ENCODE results near the gene INHBC.

The INHBC gene

DNA sequence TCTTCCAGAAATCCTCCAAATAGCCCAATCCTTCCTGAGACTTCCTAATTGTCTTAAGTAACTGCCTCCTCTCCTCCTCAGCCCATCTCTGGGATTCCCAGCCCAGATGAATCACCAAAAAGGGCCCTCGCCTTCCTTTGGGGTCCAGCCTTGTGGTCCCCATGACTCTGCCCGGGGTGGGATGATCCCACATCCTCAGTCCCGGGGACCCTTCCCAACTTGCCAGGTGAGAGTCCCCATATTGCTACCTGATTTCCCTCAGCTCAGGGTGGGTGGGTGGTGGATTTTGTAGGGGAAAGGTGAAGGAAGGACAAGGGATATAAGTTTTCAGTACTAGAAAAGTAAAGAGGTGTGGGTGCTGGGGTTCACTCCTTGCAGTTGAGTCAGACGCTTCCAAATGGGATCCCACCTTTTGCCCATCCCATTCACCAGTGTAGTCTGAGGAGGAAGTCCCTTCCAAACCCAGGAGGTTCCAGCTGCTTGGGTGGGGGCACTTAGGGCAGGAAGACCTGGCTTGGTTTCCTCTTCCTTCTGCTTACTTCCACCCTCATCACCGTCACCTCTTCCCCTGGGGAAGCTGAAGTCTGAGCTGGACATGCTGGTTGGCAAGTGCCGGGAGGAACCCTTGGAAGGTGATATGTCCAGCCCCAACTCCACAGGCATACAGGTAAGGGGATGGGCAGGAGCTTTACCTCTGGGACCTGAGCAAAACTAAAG, 30.6 kb downstream of the INHBC start:
- TF ChIP-seq, protein P1, sequence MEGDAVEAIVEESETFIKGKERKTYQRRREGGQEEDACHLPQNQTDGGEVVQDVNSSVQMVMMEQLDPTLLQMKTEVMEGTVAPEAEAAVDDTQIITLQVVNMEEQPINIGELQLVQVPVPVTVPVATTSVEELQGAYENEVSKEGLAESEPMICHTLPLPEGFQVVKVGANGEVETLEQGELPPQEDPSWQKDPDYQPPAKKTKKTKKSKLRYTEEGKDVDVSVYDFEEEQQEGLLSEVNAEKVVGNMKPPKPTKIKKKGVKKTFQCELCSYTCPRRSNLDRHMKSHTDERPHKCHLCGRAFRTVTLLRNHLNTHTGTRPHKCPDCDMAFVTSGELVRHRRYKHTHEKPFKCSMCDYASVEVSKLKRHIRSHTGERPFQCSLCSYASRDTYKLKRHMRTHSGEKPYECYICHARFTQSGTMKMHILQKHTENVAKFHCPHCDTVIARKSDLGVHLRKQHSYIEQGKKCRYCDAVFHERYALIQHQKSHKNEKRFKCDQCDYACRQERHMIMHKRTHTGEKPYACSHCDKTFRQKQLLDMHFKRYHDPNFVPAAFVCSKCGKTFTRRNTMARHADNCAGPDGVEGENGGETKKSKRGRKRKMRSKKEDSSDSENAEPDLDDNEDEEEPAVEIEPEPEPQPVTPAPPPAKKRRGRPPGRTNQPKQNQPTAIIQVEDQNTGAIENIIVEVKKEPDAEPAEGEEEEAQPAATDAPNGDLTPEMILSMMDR (IDR thresholded peaks at IDR 0.05), result no peak
- TF ChIP-seq ZFX (IDR thresholded peaks at IDR 0.05; ENCODE audit: borderline replicate concordance), result no peak

DNA sequence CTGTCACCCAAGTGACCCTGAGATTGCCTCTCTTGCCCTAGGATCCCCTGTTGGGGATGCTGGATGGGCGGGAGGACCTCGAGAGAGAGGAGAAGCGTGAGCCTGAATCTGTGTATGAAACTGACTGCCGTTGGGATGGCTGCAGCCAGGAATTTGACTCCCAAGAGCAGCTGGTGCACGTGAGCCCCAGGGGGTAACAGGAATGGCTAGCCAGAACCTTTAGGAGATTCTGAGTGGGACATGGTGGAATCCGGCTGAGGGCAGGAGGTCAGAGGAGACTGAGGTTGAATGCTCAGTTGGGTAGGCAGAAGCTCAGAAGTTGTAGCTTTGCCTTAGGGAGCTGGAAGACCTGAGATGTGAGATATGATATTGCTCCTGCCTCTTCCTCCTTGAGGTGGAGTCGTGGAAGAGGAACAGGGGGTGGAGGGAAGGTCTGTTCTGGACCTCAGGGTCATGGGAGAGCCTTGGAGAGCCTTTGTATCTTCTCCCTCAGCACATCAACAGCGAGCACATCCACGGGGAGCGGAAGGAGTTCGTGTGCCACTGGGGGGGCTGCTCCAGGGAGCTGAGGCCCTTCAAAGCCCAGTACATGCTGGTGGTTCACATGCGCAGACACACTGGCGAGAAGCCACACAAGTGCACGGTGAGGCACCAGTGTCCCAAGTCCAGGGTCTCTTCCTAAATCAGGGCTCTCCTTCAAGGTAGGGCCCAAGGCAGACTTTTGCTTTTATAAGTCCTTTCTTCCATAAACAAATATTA, 31.3 kb downstream of the INHBC start:
- H3K27ac ChIP-seq, result no peak overlapping the region
- TF ChIP-seq, protein P1 (IDR thresholded peaks at IDR 0.05), result no peak
- no peak for TF ChIP-seq ZFX (IDR thresholded peaks at IDR 0.05; ENCODE audit: borderline replicate concordance)

More for the DNA sequence above, 30.6 kb downstream of the INHBC start:
- H3K27ac ChIP-seq, result no peak overlapping the region

GRCh38 chr12:57467212-57467874, 32.8 kb downstream of the INHBC start:
- no peak for TF ChIP-seq ZFX (IDR thresholded peaks at IDR 0.05; ENCODE audit: borderline replicate concordance)
- TF ChIP-seq, protein P1 (IDR thresholded peaks at IDR 0.05), result no peak
- no peak overlapping the region for H3K27ac ChIP-seq

DNA sequence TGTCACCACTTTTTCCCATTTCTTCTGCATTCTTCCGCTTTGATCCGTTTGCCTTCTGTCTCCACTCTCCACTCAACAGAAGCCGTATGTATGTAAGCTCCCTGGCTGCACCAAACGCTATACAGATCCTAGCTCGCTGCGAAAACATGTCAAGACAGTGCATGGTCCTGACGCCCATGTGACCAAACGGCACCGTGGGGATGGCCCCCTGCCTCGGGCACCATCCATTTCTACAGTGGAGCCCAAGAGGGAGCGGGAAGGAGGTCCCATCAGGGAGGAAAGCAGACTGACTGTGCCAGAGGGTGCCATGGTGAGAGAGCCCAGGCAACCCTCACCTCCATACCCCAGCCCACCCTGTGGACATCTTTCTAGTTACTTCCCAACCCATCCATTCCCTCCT, 33.3 kb downstream of the INHBC start:
- H3K27ac ChIP-seq, result no peak overlapping the region
- TF ChIP-seq, protein P1 (IDR thresholded peaks at IDR 0.05), result no peak
- TF ChIP-seq ZFX (IDR thresholded peaks at IDR 0.05; ENCODE audit: borderline replicate concordance), result no peak

GRCh38 chr12:57469296-57470164, 34.9 kb downstream of the INHBC start:
- TF ChIP-seq ZFX (IDR thresholded peaks at IDR 0.05; ENCODE audit: borderline replicate concordance), result no peak
- TF ChIP-seq, protein P1 (IDR thresholded peaks at IDR 0.05), result no peak
- no peak overlapping the region for H3K27ac ChIP-seq

DNA sequence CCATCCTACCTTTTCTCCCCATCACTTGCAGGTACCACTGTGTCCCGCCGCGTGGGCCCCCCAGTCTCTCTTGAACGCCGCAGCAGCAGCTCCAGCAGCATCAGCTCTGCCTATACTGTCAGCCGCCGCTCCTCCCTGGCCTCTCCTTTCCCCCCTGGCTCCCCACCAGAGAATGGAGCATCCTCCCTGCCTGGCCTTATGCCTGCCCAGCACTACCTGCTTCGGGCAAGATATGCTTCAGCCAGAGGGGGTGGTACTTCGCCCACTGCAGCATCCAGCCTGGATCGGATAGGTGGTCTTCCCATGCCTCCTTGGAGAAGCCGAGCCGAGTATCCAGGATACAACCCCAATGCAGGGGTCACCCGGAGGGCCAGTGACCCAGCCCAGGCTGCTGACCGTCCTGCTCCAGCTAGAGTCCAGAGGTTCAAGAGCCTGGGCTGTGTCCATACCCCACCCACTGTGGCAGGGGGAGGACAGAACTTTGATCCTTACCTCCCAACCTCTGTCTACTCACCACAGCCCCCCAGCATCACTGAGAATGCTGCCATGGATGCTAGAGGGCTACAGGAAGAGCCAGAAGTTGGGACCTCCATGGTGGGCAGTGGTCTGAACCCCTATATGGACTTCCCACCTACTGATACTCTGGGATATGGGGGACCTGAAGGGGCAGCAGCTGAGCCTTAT, 35.8 kb downstream of the INHBC start:
- no peak overlapping the region for H3K27ac ChIP-seq
- TF ChIP-seq, protein P1 (IDR thresholded peaks at IDR 0.05), result no peak
- no peak for TF ChIP-seq ZFX (IDR thresholded peaks at IDR 0.05; ENCODE audit: borderline replicate concordance)

Data from 22Rv1 (cell line).